PFSK-1 (cell line): Measurements from ENCODE around the gene SLC4A4.

Source experiments
- POLR2AphosphoS5 ChIP-seq: IDR thresholded peaks from 2 replicates; pipeline ENCODE4 v1.6.1; 2012; ENCODE audit warnings: low read depth, mild to moderate bottlenecking, control low read depth, low read length, moderate library complexity
- REST ChIP-seq, 2 experiments: IDR thresholded peaks; 2 replicates each; pipeline versions ENCODE4 v1.6.1 to v1.8.0; 2011 to 2012; ENCODE audit warnings: low read depth in 2 of 2, low read length in 2 of 2, control low read depth in 1 of 2, inconsistent platforms in 1 of 2, mild to moderate bottlenecking in 1 of 2, moderate library complexity in 1 of 2; ENCODE audit not compliant: insufficient read depth in 1 of 2
- SIN3A ChIP-seq: IDR thresholded peaks from 2 replicates; pipeline ENCODE4 v1.6.1; 2012; ENCODE audit warnings: mild to moderate bottlenecking, low read length, moderate library complexity, borderline replicate concordance; ENCODE audit not compliant: insufficient read depth

- TF ChIP-seq POLR2AphosphoS5 (no peak), REST (IDR thresholded peaks at IDR 0.05; ENCODE audit: insufficient read depth in 1 of 2, low read depth in 2 of 2, low read length in 2 of 2) (no peak), SIN3A (no peak)
Measured at GRCh38 chr4:71607780-71608677, 269.2 kb downstream of the SLC4A4 start.
